ENCODE measurements around the gene FAM20A.

FAM20A gene

DNA sequence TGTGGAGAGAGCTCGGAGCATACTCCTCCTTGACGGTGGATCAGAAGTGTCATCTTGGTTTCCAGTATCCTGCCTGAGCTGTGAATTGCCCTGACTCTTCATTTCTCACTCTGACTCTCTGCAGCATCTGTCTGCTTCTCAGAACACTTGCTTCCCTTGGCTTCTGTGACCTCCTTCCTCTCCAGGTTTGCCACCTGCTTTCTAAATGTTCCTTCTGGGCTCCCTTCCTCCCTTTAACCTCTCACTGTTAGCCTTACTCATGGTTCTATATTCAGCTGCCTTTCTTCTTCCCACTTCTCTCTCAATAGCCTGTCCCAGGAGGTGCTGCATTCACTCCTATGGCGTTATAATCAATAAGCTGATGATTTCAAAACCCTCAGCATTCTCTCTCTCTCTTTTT, 100.1 kb downstream of the FAM20A start:
- Histone ChIP-seq H3K4me2 (no peak overlapping the region), H4K20me1 (ENCODE audit: insufficient read depth) (no peaks in the 10 kb centered on the region), H3K36me3 (ENCODE audit: insufficient read depth) (no peaks in the 10 kb centered on the region), H3K4me1 (ENCODE audit: low read depth, poor library complexity, severe bottlenecking) (no peaks in the 10 kb centered on the region), H2AFZ (ENCODE audit: low read depth) (no peak overlapping the region), H3K4me3 (IDR thresholded peaks at IDR 0.05; ENCODE audit: insufficient read depth, low read depth, low read length) (no peak overlapping the region), H3K9ac (no peak overlapping the region), H3K27ac (no peak overlapping the region), H3K27me3 (ENCODE audit: insufficient read depth, low read depth) (no peaks in the 10 kb centered on the region), H3K79me2 (ENCODE audit: insufficient read depth, low read depth) (no peaks in the 10 kb centered on the region)
- TF ChIP-seq, protein P1, sequence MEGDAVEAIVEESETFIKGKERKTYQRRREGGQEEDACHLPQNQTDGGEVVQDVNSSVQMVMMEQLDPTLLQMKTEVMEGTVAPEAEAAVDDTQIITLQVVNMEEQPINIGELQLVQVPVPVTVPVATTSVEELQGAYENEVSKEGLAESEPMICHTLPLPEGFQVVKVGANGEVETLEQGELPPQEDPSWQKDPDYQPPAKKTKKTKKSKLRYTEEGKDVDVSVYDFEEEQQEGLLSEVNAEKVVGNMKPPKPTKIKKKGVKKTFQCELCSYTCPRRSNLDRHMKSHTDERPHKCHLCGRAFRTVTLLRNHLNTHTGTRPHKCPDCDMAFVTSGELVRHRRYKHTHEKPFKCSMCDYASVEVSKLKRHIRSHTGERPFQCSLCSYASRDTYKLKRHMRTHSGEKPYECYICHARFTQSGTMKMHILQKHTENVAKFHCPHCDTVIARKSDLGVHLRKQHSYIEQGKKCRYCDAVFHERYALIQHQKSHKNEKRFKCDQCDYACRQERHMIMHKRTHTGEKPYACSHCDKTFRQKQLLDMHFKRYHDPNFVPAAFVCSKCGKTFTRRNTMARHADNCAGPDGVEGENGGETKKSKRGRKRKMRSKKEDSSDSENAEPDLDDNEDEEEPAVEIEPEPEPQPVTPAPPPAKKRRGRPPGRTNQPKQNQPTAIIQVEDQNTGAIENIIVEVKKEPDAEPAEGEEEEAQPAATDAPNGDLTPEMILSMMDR (conservative IDR thresholded peaks at IDR 0.05; ENCODE audit: low read depth, low read length): no peak

DNA sequence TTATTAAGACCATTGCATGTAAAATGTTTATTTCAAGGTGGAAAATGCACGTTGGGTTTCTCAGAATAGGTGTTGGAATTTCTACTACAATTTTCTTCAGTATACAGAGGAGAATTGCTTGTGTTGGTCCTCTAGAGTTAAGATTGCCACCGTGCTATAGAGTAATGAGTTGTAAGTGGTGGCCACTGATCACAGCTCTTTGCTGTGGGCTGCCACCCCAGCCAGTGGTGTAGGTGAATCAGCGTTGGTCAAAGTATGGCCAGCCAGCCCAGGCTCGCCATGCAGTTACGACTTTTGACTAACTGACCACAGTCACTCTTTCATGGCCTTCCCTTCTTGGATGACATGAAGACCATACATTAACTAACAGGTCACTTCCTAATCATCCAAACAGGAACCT, 101.6 kb downstream of the FAM20A start:
- H3K9ac ChIP-seq: no peak overlapping the region
- no peak overlapping the region for H3K4me3 ChIP-seq (IDR thresholded peaks at IDR 0.05; ENCODE audit: insufficient read depth, low read depth, low read length)
- TF ChIP-seq, protein P1 (conservative IDR thresholded peaks at IDR 0.05; ENCODE audit: low read depth, low read length): no peak
- H3K36me3 ChIP-seq (ENCODE audit: insufficient read depth): no peaks in the 10 kb centered on the region
- no peaks in the 10 kb centered on the region for H3K4me1 ChIP-seq (ENCODE audit: low read depth, poor library complexity, severe bottlenecking)
- H3K27me3 ChIP-seq (ENCODE audit: insufficient read depth, low read depth): no peaks in the 10 kb centered on the region
- no peaks in the 10 kb centered on the region for H3K79me2 ChIP-seq (ENCODE audit: insufficient read depth, low read depth)
- no peak overlapping the region for H3K4me2 ChIP-seq
- no peak overlapping the region for H3K27ac ChIP-seq
- H2AFZ ChIP-seq (ENCODE audit: low read depth): no peak overlapping the region
- no peaks in the 10 kb centered on the region for H4K20me1 ChIP-seq (ENCODE audit: insufficient read depth)

- Histone ChIP-seq H3K9ac (no peak overlapping the region), H3K27ac (no peak overlapping the region), H4K20me1 (ENCODE audit: insufficient read depth) (no peaks in the 10 kb centered on the region), H3K27me3 (ENCODE audit: insufficient read depth, low read depth) (no peaks in the 10 kb centered on the region), H3K79me2 (ENCODE audit: insufficient read depth, low read depth) (no peaks in the 10 kb centered on the region), H3K4me3 (IDR thresholded peaks at IDR 0.05; ENCODE audit: insufficient read depth, low read depth, low read length) (no peak overlapping the region), H3K36me3 (ENCODE audit: insufficient read depth) (no peaks in the 10 kb centered on the region), H2AFZ (ENCODE audit: low read depth) (no peak overlapping the region), H3K4me1 (ENCODE audit: low read depth, poor library complexity, severe bottlenecking) (no peaks in the 10 kb centered on the region), H3K4me2 (no peak overlapping the region)
- TF ChIP-seq, protein P1 (conservative IDR thresholded peaks at IDR 0.05; ENCODE audit: low read depth, low read length): no peak
Measured at GRCh38 chr17:68498479-68499326, 102.5 kb downstream of the FAM20A start.

GRCh38 chr17:68497885-68498319, 103.3 kb downstream of the FAM20A start:
- Histone ChIP-seq H3K9ac (no peak overlapping the region), H3K4me2 (no peak overlapping the region), H3K27ac (no peak overlapping the region), H4K20me1 (ENCODE audit: insufficient read depth) (no peaks in the 10 kb centered on the region), H3K4me3 (IDR thresholded peaks at IDR 0.05; ENCODE audit: insufficient read depth, low read depth, low read length) (no peak overlapping the region), H2AFZ (ENCODE audit: low read depth) (no peak overlapping the region), H3K4me1 (ENCODE audit: low read depth, poor library complexity, severe bottlenecking) (no peaks in the 10 kb centered on the region), H3K27me3 (ENCODE audit: insufficient read depth, low read depth) (no peaks in the 10 kb centered on the region), H3K79me2 (ENCODE audit: insufficient read depth, low read depth) (no peaks in the 10 kb centered on the region), H3K36me3 (ENCODE audit: insufficient read depth) (no peaks in the 10 kb centered on the region)
- TF ChIP-seq, protein P1 (conservative IDR thresholded peaks at IDR 0.05; ENCODE audit: low read depth, low read length): no peak
